ENCODE data around the gene LAMA2. TPM values are rescaled to one million over a fixed set of nuclear protein-coding genes. Genes with fewer than 3 reads are reported as not detected.

LAMA2 gene
- total RNA-seq, 2 experiments from 2014 or later: 0.69 to 1.5 TPM

DNA sequence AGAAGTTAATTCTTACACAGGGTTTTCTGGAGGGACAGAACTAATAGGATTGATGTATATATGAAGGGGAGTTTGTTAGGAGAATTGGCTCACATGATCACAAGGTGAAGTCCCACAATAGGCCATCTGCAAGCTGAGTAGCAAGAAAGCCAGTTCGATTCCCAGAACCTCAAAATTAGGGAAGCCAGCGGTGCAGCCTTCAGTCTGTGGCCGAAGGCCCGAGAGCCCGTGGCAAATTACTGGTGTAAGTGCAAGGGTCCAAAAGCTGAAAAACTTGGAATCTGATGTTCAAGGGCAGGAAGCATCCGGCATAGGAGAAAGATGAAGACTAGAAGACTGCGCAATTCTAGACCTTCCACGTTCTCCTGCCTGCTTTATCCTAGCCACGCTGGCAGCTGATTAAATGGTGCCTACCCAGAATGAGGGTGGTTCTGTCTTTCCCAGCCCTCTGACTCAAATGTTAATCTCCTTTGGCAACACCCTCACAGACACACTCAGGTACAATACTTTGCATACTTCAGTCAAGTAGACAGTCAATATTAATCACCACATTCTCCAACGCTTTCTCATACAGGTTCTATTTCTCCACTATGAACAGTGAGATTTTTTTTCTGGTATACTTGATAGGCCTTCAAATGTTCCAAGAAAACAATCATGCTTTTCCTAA lies 357.0 kb downstream of the LAMA2 start:
- TF ChIP-seq, protein P1, sequence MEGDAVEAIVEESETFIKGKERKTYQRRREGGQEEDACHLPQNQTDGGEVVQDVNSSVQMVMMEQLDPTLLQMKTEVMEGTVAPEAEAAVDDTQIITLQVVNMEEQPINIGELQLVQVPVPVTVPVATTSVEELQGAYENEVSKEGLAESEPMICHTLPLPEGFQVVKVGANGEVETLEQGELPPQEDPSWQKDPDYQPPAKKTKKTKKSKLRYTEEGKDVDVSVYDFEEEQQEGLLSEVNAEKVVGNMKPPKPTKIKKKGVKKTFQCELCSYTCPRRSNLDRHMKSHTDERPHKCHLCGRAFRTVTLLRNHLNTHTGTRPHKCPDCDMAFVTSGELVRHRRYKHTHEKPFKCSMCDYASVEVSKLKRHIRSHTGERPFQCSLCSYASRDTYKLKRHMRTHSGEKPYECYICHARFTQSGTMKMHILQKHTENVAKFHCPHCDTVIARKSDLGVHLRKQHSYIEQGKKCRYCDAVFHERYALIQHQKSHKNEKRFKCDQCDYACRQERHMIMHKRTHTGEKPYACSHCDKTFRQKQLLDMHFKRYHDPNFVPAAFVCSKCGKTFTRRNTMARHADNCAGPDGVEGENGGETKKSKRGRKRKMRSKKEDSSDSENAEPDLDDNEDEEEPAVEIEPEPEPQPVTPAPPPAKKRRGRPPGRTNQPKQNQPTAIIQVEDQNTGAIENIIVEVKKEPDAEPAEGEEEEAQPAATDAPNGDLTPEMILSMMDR (IDR thresholded peaks at IDR 0.05): no peak
- no peaks in the 10 kb centered on the region for H3K4me1 Mint-ChIP-seq (ENCODE audit: low read depth)
- no peaks in the 10 kb centered on the region for H3K36me3 Mint-ChIP-seq (ENCODE audit: low read depth)
- intact Hi-C loops (cut with micrococcal nuclease): no loop called here
- ChIA-PET CTCF (interaction anchor here (3.1 kb wide), 1 partner anchor 12 kb away, joined by 11 read pairs; no protein-coding TSS in a partner anchor), POLR2A (interaction anchor here (0.7 to 1.0 kb wide), 2 partner anchors 9 kb away, joined by 3 read pairs; no protein-coding TSS in a partner anchor)
- peaks cover 14% of the 10 kb centered on the region for H3K27me3 Mint-ChIP-seq
- H3K4me3 Mint-ChIP-seq: no peak overlapping the region
- no peak overlapping the region for H3K27ac Mint-ChIP-seq
- DNase-seq: no peak
- H3K9me3 Mint-ChIP-seq: no peaks in the 10 kb centered on the region
- ATAC-seq: no peak

- CTCF ChIA-PET: interaction anchor here (3.1 kb wide), 1 partner anchor 12 kb away, joined by 11 read pairs; no protein-coding TSS in a partner anchor
- peaks cover 14% of the 10 kb centered on the region for H3K27me3 Mint-ChIP-seq
- POLR2A ChIA-PET: interaction anchor here (1.0 kb wide), 1 partner anchor 9 kb away, joined by 3 read pairs; no protein-coding TSS in a partner anchor
- no peaks in the 10 kb centered on the region for H3K36me3 Mint-ChIP-seq (ENCODE audit: low read depth)
- intact Hi-C loops (cut with micrococcal nuclease): no loop called here
- no peak overlapping the region for H3K4me3 Mint-ChIP-seq
- no peaks in the 10 kb centered on the region for H3K4me1 Mint-ChIP-seq (ENCODE audit: low read depth)
- TF ChIP-seq, protein P1 (IDR thresholded peaks at IDR 0.05): no peak
- no peak overlapping the region for H3K27ac Mint-ChIP-seq
- H3K9me3 Mint-ChIP-seq: no peaks in the 10 kb centered on the region
- no peak for ATAC-seq
- DNase-seq: no peak
Observed at GRCh38 chr6:129240492-129240853, 357.5 kb downstream of the LAMA2 start.

- H3K27me3 Mint-ChIP-seq: peaks cover 19% of the 10 kb centered on the region
- H3K4me1 Mint-ChIP-seq (ENCODE audit: low read depth): no peaks in the 10 kb centered on the region
- no peak for ATAC-seq
- TF ChIP-seq, protein P1 (IDR thresholded peaks at IDR 0.05): no peak
- intact Hi-C loops (cut with micrococcal nuclease): no loop called here
- H3K4me3 Mint-ChIP-seq: no peak overlapping the region
- H3K36me3 Mint-ChIP-seq (ENCODE audit: low read depth): no peaks in the 10 kb centered on the region
- H3K9me3 Mint-ChIP-seq: no peaks in the 10 kb centered on the region
- no peak for DNase-seq
- H3K27ac Mint-ChIP-seq: no peak overlapping the region
- POLR2A ChIA-PET: no interaction called here
- CTCF ChIA-PET: no interaction called here
Observed at GRCh38 chr6:129242546-129242945, 359.6 kb downstream of the LAMA2 start.

DNA sequence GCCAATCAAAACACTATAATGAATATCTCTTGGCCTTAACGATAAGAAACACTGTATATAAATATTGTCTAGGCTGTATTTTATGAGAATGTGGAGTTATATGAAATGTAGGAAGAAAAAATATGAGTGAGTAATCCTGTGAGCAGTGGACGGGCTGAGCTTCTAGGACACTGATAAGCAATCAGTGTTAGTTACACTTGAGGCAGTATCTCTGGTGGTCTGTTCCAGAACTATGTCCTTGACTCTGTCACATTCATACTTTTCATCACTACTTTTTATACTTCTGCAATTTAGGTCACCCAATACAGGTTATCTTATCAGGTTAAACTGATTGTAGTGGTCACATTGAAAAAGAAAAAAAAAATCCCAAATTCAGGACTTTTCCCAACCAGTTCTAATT lies 360.4 kb downstream of the LAMA2 start:
- ATAC-seq: no peak
- peaks cover 16% of the 10 kb centered on the region for H3K27me3 Mint-ChIP-seq

DNA sequence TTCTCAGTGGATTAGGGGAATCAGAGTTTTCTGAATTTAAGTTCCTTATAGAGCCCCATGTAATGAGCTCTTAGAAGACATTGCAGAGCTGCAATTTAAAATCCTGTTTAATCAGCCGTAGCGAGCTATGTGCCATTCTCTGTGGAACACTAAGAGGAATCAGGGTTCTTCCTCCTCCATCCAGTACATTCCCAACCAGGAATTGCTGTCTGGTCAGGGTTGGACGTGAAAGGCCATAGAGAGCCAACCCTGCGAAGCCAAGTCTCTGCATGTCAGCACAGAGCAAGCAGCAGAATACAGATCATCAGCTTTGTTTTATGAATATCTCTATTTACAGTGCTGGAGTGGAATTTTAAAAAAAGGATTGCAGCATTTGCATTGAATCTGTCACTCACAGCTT lies 366.0 kb downstream of the LAMA2 start:
- ATAC-seq (no peak), DNase-seq (no peak)
- ChIA-PET POLR2A (interaction anchor here (1.0 to 1.5 kb wide), 2 partner anchors 9 to 10 kb away, joined by 3 read pairs; no protein-coding TSS in a partner anchor), CTCF (interaction anchor here (0.9 to 1.7 kb wide), 2 partner anchors 122 to 523 kb away, joined by 3 to 4 read pairs; no protein-coding TSS in a partner anchor)
- Mint-ChIP-seq H3K9me3 (no peaks in the 10 kb centered on the region), H3K27ac (no peak overlapping the region), H3K27me3 (peaks cover 12% of the 10 kb centered on the region), H3K4me1 (ENCODE audit: low read depth) (peaks cover 11% of the 10 kb centered on the region), H3K36me3 (ENCODE audit: low read depth) (no peaks in the 10 kb centered on the region), H3K4me3 (no peak overlapping the region)
- TF ChIP-seq, protein P1 (IDR thresholded peaks at IDR 0.05): no peak
- intact Hi-C loops (cut with micrococcal nuclease): no loop called here

More for the DNA sequence above, 360.4 kb downstream of the LAMA2 start:
- DNase-seq: no peak
- Mint-ChIP-seq H3K36me3 (ENCODE audit: low read depth) (no peaks in the 10 kb centered on the region), H3K4me3 (no peak overlapping the region), H3K9me3 (no peaks in the 10 kb centered on the region), H3K4me1 (ENCODE audit: low read depth) (no peaks in the 10 kb centered on the region), H3K27ac (no peak overlapping the region)
- ChIA-PET POLR2A (no interaction called here), CTCF (no interaction called here)
- TF ChIP-seq, protein P1 (IDR thresholded peaks at IDR 0.05): no peak
- intact Hi-C loops (cut with micrococcal nuclease): no loop called here

All from activated CD8-positive, alpha-beta T cell treated with anti-CD3 and anti-CD28 coated beads for 36 hours (primary cell).